Measurements from ENCODE around the gene SLC25A17.

DNA sequence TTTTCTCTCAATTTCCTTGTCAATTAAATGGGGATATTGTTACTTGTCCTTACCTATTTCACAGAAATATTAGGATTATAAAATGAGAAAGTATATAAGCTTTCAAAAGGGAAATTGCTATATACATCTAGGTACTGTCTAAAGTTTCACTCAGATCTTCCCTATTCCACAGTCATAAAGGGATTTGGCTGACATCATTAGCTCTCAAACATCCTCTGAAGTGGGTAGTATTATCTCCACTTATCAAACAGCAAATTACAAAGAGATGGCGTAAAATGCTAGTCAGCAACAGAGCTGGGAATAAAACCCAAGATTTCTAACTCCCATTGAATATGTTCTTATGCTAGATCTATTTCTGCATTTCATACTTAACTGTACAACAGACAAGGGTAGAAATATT lies 50.9 kb downstream of the SLC25A17 start:
- TF ChIP-seq, protein P1, sequence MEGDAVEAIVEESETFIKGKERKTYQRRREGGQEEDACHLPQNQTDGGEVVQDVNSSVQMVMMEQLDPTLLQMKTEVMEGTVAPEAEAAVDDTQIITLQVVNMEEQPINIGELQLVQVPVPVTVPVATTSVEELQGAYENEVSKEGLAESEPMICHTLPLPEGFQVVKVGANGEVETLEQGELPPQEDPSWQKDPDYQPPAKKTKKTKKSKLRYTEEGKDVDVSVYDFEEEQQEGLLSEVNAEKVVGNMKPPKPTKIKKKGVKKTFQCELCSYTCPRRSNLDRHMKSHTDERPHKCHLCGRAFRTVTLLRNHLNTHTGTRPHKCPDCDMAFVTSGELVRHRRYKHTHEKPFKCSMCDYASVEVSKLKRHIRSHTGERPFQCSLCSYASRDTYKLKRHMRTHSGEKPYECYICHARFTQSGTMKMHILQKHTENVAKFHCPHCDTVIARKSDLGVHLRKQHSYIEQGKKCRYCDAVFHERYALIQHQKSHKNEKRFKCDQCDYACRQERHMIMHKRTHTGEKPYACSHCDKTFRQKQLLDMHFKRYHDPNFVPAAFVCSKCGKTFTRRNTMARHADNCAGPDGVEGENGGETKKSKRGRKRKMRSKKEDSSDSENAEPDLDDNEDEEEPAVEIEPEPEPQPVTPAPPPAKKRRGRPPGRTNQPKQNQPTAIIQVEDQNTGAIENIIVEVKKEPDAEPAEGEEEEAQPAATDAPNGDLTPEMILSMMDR (IDR thresholded peaks at IDR 0.05; ENCODE audit: insufficient read depth, low read length, poor library complexity, severe bottlenecking), result no peak
- TF ChIP-seq EZH2phosphoT487 (conservative IDR thresholded peaks at IDR 0.05; ENCODE audit: low read length), result no peak

Measured in SU-DHL-6 (cell line).